GM21447 (cell line): ENCODE data around the gene PIMREG.
"Not testable (repeated sequence)": the region's sequence is repeated elsewhere in the genome, so short reads cannot be mapped to it uniquely, and the experiment has no call there.

Experiments used
- ATAC-seq: cut with Tn5 transposase; IDR thresholded peaks from one replicate; pipeline ENCODE4 v1.9.1; 2021; ENCODE audit not compliant: unreplicated experiment

PIMREG gene

DNA sequence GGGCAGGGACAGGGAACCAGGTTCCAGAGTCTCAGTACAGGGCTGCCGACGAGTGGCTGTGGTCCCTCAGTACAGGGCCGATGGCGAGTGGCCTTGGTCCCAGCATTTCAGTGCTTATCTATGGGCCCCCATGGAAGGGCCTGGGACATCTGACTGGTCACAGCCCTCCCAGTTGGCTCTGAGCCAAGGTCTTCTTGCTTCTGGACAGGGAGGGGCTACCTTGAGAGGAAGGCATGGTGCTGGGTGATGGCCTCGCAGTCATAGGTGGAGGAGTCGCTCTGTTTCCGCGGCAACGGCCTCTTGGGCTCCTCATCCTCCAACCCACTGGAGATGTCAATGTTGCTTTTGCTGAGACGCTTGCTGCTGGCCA is 32.5 kb downstream of the PIMREG start:
- ATAC-seq: no peak

GRCh38 chr17:6477831-6478383 is 33.7 kb downstream of the PIMREG start:
- no peak for ATAC-seq

DNA sequence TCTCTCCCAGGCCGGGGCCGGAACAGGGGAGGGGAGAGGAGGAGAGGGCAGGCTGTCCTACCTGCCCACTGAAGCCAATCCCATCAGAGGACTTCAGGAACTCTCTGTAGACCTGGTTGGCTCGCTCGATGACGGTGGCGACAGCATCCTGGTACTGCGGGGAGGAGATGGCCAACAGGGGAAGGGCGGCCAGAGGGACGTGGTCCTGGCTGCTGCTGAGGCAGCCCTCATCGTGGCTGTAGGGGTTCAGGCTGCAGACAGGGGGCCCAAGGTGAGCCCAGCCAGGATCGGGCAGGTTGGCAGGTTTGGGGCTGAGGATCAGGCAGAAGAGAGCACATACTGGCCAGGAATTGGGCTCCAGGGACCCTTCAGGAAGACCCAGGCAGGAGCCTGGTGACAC is 34.2 kb downstream of the PIMREG start:
- no peak for ATAC-seq

DNA sequence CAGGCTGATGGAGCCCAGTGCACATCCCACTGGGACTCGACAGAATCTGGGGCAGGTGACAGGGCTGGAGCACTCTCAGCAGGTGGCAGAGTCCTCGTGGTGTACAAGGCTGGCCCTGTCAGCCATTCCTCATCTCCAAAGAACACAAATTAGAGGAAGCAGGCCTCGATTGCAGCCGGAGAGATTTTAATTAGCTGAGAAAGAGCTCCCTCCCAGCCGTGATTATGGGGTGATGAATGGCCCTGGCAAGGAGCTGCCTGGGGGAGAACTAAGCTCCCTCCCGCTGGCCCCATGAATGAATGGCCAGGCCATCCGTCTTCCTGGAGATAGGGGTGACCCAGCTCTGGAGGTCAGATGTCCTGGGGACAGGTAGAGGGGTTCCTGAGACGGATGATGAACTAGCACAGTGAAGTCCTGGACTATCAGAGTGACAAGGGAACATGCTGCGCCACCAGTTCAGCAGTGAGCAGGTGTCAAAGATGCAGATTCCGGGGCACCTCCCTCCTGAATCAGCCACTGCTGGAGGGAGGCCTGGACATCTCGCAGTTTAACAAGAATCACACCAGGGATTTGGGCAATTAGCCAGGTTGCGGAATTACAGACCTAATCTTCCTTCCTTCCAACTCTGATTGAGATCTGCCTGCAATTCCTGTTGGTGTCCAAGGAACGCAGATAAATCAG is 35.5 kb downstream of the PIMREG start:
- ATAC-seq: no peak

GRCh38 chr17:6480303-6480675 is 36.0 kb downstream of the PIMREG start:
- no peak for ATAC-seq

- ATAC-seq: no peak
Observed at GRCh38 chr17:6482105-6482455, 37.8 kb downstream of the PIMREG start.

DNA sequence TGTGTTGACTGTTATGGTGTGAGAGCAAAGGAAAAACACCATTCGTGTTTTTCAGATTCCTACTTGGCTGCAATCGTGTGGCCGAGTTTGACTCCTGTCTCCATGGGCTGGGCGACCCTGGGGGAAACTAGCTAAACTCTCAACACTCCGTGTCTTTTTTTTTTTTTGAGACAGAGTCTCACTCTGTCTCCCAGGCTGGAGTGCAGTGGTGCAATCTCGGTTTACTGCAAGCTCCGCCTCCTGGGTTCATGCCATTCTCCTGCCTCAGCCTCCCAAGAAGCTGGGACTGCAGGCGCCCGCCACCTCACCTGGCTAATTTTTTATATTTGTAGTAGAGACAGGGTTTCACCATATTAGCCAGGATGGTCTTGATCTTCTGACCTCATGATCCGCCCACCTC is 38.5 kb downstream of the PIMREG start:
- not testable (repeated sequence) for ATAC-seq

DNA sequence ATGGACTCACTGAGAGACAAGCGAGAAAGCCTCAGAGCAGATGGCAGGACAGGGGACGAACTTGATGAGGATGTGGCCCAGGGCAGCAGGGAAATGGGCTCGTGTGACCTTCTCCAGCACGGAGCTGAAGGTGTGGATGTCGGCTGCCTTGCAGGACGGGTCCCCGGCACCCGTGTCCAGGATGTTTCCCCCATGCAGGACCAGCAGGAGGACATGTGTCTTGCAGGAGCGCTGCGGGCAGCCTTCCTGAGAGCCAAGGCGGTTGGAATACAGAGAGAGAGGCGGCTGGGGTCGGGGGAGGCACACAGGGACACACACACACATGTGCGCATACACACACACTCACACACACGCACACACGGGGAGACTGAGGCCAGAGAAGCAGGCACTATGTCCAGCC is 39.3 kb downstream of the PIMREG start:
- no peak for ATAC-seq

DNA sequence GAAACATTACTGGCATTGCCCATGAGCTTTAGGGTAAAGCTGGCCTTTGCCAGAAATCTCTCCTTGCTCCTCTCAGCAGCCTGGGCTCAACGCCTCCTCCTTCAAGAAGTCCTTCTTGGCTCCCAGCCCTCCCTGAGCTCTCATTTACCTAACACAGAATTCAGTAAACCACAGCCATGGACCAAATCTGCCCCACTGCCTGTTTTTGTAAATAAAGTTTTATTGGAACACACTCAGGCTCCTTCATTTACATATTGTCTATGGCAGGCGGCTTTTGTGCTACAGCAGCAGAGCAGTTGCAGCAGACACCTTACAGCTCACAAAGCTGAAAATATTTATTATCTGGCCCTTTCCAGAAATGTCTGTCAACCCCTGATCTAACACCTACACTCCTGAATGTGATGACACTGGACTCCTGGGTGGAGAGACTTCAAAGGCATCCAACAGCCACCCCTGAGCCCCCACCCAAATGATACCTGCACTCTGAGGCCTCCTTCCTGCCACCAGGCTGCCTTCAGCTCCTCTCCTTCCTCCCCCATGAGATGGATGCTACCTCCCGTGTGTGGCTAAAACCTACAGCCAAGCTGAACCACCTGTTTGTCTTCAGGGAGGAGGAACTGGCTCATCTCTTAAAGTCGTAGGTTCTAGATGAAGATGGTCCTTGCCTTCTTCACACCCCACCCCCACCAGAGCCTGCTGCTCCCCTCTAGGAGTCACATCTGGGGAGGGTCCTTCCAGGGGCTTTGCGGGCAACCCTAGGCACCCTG is 41.6 kb downstream of the PIMREG start:
- no peak for ATAC-seq

DNA sequence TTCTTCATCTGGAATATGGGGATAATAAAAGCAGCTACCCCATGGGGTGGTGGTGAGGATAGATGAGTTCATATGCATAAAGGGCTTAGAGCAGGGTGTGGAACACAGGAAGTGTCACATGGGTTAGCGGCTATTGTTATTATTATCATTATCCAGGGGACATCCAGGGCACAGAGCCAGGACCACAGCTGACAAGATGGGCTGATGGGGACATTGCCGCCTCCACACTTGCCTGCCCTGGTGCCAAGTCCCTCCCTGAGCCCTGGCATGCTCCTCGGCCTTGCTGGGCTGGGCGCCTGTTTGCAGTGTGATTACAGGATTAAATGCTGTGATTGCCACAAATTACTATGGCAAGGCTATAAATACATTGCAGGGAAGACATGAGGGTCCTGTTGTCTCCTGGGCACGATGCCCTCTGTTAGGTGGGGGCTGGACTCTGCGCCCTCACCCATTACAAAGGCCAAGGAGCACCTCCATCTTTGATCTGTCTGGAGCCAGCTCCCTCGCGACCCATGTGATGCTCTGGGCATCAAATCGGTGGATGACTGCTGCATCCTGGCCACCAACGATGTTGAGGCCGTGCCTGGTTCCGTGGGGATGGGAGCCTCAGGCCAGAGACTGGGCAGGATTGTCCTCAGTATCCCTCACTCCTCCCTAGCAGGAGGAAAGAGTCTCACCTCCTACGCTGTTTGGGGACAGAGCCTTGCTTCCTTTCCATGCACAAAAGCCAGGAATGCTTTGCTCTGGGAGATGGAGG is 43.2 kb downstream of the PIMREG start:
- no peak for ATAC-seq

GRCh38 chr17:6488008-6488539 is 43.8 kb downstream of the PIMREG start:
- ATAC-seq: no peak

GRCh38 chr17:6489016-6489550 is 44.8 kb downstream of the PIMREG start:
- ATAC-seq: no peak

GRCh38 chr17:6491071-6491700 is 46.9 kb downstream of the PIMREG start:
- ATAC-seq: no peak

DNA sequence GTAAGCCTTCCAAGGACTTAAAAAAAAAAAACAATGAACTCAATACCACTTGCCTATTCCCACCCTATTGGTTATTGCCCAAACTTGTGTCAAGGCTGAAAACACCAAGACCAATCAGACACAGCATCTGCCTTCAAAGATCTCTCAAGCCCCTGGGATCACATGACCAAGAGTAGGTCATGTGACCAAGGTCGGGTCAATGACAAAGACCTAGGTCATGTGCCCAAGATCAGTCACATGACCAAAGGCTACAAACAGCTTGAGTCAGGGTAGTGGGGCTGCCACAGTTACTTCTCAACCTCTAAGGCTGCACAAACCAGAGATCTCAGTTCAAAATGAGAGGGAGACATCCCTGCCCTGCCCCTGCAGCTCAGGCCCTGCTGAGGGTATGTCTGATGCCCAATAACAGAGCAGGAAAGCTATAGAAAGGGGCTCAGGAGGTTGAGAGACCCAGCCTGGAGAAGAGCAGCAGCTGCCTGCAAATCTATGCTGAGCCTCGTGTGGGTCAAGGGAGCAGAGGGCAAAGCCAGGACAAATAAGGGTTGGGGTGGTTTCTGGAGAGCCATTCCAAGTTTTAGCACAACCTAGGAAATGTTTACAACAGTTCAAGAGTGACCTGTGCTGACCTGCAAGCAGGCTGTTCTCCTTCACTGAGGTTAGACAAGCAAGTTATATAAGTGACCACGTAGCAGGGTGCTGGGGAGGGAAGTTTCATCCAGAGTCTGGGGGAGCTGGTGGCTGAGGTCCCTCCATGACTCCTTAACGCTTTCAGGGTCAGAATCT is 48.8 kb downstream of the PIMREG start:
- no peak for ATAC-seq

- no peak for ATAC-seq
Observed at GRCh38 chr17:6494239-6494941, 50.1 kb downstream of the PIMREG start.

- ATAC-seq: no peak
Observed at GRCh38 chr17:6495450-6496115, 51.3 kb downstream of the PIMREG start.

DNA sequence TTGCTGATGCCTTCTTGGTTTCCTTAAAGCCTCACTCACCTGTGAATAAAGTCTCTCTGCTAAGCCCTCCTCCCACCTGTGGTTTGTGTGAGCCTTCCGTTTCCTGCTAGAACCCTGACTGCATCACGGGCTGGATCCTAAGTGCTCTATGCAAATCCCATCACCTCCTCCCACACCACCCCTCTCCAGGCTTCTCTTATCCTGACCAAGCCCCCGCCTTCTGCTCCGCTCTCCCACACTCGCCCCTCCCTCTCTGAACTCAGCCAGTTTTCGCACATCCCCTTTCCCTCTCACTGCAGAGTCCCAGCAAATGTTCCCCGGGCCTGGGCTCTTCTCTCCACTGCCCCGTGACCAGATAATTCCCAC is 51.8 kb downstream of the PIMREG start:
- no peak for ATAC-seq

DNA sequence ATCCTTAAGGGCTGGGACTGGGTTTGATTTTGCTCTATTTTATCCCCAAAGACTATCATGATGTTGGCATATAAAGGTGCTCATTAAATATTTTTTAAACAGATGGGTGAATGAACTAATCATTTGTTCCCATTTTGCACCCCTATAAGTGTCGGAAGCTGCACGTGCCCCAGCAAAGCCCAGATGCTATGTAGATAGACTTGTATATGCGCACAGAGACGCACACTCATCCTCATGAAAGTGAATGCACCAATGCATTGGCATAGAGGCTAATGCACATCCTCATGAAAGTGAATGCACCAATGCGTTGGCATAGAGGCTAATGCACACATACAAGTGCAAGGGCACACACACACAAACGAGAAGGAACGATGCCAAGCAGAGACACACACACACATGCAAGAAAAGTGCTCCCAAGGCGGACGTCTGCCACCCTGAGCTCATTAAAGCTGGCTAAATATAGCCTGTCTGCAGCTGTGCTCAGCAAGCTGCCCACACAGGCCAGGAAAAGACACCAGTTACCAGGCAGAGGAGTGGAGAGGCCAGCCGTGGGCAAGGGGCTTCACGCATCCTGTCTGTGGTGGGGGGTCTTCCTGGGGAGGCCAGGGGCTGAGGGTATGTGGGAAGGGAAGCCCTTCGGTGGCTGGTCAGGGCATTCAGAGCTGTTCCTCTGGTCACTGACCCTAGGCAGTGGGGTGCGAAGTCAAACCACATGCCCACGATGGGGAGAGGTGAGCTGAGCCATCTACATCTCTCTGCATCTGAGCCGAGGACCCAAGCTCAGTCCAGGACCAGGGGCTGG is 52.6 kb downstream of the PIMREG start:
- ATAC-seq: no peak
